GM12892 (cell line): ENCODE results near the gene MGAT4B.

ENCODE experiments used
- POLR2A ChIP-seq: IDR thresholded peaks from 2 replicates; pipeline ENCODE4 v1.6.1; 2011; ENCODE audit warnings: low read depth, low read length, control low read depth
- POLR2AphosphoS5 ChIP-seq: IDR thresholded peaks from 2 replicates; pipeline ENCODE4 v1.6.1; 2011; ENCODE audit warnings: low read depth, low read length, control low read depth

DNA sequence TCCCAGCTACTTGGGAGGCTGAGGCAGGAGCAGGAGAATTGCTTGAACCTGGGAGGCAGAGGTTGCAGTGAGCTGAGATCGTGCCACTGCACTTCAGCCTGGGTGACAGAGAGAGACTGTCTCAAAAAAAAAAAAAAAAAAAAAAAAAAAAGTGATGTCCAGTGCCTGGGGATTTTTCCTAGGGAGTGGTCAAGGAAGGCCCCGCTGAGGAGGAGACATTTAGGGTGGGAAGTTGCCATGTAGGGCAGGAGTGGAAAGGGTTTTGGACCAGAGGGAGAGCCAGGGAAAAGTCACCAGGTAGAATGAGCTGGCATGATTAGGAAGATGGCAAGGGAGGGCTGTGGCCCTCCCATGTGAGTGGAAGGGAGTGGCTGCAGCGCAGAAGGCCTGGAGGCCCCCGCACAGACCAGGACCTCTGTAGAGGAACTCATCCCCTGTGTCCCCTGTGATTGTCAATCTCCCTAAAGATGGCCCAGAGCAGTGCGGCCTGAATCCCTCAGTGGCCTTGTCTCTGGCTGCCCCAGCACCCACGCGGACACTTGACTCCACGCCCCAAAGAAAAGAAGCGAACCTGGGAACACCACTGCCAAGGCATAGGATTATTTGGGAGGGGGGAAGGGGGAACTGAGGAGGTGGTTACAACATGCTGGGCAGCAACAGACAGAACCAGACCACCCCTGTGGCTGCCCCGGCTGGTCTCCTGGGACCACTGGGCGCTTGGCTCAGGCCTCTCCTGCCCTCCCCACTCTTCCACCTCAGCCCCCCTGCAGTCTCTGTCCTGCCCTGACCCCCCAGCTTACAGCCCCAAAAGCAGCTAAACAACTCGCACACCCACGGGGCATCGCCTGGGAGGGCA lies 11.5 kb upstream of the MGAT4B start:
- TF ChIP-seq POLR2A: no peak
- TF ChIP-seq POLR2AphosphoS5: 0 out of 2 replicates have a peak, but pooled peaks have one; percentile 4
